HG02938 (cell line): ENCODE data around the gene CEMIP.

Experiments used
- ATAC-seq: cut with Tn5 transposase; IDR thresholded peaks from one replicate; pipeline ENCODE4 v1.9.1; 2021; ENCODE audit warnings: mild to moderate bottlenecking, moderate library complexity; ENCODE audit not compliant: unreplicated experiment

Gene CEMIP

DNA sequence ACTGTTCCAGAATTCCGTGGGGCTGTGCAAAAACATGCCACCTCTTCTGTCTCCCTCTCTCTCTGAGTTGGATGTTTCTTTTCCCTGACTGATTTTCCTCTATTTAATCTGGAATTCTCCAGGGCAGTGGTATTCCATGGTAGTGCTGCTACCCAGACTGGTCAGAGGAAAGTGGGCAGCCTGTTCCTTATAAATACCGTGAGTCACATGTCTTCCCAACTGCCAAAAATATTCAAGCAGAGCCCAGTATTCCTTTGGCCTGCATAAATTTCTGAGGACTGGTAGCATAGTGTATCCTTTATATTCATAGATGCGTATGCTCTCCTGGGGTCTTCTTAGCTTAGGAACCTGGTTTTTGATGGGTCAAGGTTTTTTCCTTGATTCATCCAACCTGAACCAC, 40.9 kb downstream of the CEMIP start:
- ATAC-seq = no peak

DNA sequence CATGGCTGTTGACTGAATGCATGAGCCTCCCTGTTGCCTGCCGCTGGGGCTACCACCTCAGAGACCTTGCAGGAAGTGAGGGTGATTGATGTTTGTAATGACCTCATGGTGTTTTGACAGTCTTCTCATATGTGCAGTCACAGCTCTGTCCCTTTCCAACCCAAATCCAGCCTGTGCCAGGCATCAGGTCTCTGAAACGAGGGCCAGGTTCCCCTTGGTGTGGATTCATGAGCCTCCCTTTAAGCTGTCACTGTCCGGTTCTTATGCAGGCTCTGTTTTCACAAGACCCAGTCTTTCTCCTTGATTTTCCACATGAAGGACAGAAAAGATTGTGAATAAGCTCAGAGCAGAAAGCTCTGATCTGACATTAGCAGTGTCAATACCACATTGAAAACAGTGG, 43.1 kb downstream of the CEMIP start:
- ATAC-seq = no peak

DNA sequence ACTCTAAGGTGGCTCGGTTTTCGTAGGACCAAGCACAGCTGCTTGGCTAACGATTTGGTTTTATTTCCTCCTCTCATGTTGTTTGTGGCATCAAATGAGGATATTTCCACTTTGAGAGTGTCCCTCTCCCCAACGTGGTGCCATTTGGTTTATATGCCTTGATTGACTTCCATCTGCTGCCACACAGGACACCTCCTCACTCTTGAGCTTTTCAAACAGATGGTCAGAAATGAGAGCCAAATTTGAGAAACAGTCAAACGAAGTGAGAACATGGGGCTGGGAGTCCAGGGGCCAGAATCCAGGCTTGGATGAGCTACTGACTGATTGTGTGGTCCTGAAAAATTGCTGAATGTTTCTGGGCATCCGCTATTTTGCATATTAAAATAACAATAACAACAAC, 43.5 kb downstream of the CEMIP start:
- ATAC-seq = no peak

DNA sequence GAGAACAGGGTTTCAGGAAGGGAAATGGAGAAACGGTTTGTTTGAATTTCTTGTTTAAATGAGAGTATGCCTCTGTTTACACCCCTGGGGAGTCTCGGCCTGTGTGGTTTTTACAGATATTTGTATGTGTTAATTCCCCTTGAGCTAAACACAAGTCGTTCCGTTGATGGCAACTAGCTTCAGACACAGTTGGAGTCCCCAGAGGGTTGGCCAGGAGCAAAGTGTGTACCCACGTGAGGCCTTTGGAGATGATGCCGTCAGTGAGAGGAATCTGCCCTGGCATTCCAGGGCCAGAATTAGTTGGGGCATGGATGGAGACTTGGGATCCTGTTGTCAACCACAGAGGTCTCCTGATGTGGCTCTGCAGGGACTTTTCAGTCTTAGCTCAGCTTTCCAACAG, 44.0 kb downstream of the CEMIP start:
- no peak for ATAC-seq

DNA sequence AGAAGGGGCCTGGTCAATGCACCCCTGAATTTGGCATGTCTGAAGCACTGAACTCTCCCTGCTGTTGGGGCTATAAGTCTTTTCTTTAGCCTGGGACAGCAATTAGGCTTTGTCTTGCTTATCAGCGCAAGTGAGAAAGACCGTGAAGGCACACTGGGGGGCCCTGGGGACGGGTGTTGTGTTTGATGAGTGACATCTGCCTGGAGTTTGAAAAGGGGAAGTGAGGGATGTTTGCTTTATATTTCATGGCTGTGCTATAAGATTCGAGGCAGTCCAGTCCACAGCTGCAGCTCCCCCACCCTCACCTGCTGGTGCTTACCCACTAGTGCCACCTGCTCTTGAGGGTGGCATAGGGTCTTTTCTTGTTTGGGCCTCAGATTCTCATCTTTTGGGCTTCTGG, 44.8 kb downstream of the CEMIP start:
- no peak for ATAC-seq

DNA sequence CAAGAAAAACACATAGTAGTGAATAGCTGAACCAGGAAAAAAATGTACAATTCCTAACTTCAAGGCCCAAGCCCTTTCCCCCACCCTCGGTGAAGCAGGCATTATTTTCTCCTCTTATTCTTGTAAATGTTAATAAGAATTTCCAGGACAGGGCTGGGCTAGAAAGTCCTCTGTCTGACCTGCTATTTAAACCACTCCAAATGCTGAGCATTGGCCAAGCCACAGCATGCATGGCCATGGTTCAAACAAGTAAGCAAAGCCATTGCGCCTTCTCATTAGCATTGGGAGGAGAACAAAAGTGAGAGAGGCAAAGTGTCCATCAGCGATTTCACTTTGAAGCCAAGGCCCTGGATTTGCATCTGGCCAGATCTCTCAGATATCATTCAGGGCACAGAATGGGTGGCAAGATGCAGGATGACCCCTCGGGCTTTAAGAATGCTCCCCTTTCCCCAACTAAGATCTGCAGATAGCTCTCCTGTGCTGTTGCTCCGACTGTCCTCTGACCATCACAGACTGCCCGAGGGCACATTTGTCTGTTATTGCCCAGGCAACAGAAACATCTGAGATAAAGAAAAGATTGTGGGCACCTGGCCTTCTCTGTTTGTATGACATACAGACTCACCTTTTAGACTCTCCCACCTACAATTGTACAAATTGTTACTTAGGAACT, 46.3 kb downstream of the CEMIP start:
- no peak for ATAC-seq

DNA sequence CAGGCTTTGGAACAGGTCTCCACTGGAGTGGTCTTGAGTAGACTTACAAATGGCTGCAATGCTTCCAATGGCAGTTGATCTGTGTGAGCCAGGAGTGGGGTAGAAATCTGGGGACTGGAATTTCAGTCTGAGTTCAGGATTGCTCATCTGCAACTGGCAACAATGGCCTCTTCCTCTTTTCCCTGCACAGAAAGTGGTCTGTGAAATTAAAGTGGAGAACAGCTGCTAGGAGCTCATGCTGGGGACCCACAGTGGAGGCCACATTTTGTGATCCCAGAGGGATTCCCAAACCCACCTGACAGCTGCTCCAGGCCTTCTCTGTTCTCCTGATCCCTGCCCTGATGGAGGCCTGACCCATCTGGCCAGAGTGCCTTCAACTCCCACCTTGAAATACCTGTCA, 49.6 kb downstream of the CEMIP start:
- no peak for ATAC-seq

DNA sequence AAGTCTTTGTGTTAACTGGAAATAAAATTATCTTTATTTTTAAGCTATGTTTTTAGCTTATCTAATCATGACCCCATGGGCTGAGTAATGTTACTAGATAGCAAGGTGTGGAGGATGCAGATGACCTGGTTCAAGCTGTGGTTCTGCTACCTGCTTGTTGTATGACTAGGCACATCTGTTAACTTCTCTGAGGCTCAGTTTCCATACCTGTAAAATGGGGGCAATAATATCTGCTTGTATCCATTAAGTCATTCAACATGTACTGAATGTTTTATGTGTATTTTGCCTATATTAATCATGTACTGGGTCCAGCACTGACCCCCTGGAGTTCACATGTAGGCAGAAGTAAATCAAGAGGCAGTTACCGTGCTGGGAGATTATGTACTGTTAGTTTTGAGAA, 51.5 kb downstream of the CEMIP start:
- ATAC-seq = no peak

DNA sequence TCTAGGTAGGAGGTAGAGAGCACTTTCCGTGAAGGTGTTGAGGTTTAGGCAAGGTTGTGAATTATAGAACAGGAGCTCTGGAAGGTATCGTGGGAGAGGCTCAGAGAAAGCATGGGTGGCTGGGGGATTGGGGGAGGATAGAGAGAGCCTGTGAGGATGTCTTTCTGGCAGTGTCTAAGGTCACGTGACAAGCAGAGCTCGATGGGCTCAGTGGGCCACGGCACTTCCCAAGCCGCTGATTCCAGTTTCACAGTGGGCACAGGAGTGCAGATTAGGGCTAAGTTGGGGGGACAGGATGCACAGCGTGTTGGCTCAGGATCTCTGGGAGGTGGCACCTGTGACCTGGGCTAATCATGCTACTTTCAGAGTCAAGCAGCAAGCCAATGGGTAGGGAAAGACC, 52.0 kb downstream of the CEMIP start:
- no peak for ATAC-seq

DNA sequence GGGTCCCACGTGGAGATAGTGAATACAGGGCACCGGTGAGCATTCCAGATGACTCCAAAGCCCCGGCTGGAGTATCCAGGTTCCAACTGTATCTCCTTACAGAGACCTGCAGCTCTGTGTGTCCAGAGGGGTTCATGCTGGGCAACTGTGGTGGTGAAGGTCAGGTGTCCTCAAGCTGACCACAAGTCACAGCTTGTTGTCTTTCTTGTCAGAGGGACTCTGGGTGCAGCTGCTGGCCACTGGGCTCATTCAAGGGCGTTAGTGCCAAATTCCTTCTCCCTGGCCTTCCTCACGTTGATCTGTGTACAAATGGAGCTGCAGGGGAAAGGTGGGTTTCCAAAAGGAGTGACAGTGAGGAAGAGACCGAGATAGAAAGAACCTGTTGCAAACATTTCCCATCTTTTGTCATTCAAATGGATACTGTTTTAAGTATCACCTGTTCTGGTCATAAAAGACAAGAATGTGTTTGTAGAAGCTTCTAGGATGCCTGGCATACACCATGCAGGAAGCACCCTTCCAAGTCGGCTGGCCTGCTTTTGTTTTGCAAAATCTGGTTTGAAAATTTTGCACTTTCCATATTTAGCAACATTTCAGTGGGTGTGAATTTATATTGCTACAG, 52.5 kb downstream of the CEMIP start:
- no peak for ATAC-seq

DNA sequence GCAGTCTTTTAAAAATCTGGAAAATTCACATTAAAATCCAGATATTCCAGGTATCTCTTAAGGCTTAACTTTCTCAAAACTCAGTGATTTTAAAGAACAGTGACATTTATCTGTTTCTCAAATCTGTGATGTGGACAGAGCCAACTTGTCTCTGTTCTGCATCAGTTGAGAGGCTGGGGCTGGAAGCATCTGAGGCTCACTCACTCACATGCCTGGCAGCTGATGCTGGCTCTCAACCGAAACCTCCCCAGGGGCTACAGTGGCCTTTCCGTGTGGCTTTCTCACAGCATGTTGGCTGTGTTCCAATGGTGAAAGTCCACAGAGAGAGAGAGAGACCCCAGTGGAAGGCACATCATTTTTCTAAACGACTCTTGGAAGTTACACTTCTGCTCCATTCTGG, 53.5 kb downstream of the CEMIP start:
- ATAC-seq = no peak

DNA sequence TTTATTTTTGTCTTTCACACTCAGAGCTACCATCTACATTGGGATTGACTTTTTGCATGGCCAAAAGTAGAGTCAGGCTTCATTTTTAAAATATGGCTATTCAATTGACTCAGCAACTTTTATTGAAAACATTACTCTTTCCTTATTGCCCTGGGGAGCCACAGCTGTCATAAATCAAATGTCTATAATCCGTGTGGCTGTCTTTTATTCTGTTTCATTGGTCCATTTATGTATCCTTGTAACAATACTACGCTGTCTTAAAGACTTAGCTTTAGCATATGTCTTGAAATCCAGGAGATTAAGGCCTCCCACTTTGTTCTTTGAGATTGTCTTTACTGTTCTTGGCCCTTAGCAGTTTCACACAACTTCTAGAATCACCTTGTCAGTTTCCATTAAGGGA, 55.2 kb downstream of the CEMIP start:
- no peak for ATAC-seq

DNA sequence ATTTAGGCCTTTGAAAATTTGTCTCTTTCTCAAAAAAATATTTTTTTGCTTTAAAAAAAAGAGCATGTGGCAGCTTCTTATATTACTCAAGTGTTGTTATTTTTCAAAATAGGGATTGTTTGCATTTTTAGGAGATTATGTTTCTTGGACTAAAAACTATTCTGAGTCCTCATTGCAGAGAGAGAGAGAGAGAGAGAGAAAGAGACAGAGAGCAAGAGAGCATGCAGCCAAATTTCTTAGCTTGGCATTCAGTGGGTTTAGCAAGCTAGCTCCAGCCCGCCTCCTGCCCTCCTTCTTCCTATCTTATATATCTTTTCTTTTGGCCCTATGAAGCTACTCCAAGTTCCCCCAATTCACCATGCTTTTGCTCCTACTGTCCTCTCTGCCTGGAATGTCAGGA, 55.7 kb downstream of the CEMIP start:
- no peak for ATAC-seq

DNA sequence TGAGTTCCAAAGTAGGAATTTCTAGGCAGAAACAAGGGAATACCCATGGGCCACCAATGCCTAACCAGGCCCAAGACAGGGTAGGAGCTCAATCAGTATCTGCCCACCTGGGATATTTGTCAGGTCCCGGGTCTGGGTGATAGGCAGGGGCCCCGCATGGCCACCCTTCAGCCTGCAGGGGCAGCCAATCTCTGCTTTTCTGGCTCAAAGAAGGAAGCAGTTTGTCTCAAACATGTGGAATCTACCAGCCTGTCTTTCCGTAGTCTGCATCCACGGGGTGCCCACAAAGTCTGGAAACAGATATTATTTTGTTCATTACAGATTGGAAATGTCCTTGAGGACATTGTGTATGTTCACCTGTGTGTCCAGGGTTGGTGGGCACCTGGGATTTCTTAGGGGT, 56.2 kb downstream of the CEMIP start:
- no peak for ATAC-seq

DNA sequence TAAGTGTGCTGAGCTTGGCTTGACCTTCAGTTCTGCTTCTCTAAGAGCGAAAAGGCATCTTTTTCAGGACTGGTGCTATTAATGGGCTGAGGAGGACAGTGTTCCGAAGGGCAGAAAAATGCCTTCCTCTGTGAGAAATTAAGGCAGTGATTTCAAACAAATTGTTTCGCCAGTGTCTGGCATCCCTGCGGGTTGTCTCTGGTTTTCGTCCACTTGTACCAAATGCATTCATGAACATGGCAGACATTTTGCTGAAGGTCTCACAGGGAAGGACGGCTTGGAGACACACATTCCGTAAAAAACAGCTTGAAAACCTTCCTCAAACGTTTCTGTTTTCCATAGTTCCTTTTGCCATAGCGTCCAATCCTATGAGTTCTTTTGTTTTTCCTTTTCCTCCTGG, 57.1 kb downstream of the CEMIP start:
- ATAC-seq = no peak

DNA sequence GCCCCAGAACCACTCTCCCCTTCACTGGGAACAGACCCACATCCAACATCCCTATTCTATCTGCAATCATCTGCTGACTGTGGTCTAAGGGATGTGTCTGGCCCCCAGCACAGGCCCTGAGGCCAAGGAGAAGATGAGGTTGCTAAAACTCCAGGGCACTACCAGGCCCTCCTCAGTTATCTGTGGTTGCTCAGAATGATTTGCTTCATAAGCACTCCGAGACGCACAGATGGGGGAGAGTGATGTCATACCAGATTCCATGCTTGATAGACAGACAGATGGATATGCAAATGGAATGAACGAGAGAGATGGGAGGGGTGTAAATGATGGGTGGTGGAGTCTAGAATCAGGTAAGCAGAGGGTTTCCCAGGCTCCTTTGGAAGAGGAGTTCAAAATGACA, 57.8 kb downstream of the CEMIP start:
- ATAC-seq = no peak

DNA sequence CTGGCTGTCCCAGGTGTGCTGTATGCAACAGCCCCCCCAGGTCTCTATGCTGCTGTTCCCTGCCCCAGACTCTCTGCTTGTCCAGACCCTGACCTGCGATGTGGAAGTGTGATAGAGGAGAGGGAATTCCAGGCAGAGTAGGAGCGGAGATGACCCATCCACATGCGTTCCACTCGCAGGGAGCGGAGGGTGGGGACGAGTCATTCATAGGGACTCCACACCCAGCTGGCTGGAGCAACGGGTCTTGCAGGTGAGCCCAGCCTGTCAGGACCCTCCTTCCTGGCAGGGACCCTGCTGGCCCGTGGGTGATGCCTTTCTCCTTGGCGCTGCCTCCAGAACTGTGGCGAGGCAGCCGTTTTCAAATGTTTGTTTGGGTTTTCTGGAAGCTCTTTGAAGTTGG, 58.8 kb downstream of the CEMIP start:
- no peak for ATAC-seq

DNA sequence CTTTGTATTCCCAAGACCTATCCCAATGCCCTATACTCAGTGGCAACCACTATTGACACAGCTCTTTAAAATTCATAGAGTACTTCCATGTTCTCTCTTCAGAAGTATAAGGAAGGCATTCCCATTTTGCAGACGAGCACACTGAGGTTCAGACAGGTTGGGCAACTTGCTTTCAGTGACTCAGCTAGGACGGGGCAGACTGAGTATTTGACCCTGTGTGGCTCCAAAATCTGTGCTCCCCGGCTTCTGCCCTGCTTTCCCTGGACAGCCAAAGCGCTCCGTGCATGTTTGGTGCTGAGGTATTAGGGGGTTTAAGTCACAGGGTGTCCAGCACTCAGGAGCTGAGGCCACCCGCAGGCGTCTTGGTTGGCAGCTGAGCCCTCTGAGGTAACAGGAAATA, 59.5 kb downstream of the CEMIP start:
- ATAC-seq = no peak

DNA sequence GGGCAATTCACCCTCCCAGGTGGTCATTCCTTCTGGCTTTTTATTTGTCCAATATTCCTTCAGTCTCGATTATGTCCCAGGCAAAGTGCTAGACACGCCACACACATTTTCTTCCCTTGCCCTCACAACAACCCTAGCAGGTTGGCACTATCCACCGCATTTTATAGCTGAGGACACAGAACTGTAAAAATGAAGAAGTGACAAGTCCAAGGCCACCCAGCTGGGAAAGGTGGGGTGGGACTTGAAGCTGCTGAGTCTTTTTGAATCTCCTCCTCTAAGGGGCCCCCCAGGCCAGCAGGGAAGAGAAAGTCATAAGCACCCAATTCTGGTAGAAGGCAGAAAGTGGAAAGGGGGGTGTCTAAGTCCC, 60.6 kb downstream of the CEMIP start:
- ATAC-seq = no peak

DNA sequence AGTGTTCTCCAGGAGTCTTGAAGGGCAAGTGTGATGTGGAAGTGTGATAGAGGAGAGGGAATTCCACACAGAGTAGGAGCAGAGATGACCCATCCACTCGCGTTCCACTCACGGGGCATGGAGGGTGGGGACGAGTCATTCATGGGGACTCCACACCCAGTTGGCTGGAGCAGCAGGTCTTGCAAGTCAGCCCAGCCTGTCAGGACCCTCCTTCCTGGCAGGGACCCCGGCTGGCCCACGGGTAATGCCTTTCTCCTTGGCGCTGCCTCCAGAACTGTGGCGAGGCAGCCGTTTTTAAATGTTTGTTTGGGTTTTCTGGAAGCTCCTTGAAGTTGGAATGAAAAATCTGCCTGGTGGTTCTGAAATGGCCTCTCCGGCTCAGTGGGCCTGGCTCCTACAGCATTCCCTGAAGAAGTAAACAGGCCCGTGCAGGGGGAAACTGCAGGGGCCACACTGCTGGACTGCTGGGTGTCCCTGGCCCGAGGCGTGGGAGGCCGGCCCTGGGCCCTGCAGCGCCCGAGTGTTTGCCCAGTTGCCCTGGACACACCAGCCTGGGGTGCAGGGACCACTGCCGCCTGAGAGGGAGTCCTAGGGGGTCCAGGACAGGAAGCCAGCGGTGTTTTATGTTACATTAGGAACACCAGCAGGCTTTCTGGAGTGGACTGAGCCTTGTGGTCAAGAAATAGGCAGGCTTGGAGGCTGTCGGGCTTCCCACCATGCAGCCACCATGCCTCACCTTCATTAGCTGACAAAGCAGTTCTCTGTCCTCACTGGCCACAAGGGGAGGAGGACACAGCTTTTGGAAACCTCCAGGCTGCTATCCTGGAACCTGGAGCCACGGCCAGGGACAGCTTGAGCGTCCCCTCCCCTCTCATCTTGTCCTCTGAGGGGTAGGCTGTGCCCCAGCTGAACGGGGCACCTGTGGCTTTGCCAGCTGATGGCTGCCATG, 61.3 kb downstream of the CEMIP start:
- no peak for ATAC-seq

DNA sequence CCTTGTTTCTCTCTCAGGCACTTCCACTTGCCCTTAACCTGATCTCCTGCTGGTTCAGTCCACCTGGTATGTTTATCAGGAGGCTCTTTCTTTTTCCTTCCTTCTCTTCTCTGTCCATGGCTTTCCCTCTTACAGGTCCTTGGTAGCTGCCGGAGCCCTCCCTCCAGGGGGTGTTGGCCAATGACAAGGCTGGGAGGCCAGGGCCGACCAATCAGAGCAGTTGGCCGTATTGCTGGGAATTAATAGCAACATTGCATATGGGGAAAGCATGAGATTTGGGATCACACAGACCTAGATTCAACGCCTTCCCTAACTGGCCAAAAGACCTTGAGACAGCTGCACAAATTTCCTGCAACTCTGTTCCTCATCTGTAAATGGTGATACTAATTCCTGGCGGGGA, 62.4 kb downstream of the CEMIP start:
- ATAC-seq = no peak
